Large intestine (tissue), 12 donors: Measurements from ENCODE around the gene ACSF2. TPM values are rescaled to one million over a fixed set of nuclear protein-coding genes. Genes with fewer than 3 reads are reported as not detected.
A peak's percentile ranks its signal among the peaks of the same experiment; 100 is the strongest.

Experiments used
- DNase-seq, 2 donors: peaks; one replicate each; pipeline versions ENCODE4 v3.0.0 to v3.0.0-alpha.2; 2013
- H3K27ac ChIP-seq: one replicate; pipeline ENCODE4 v1.5.1; 2013; ENCODE audit warnings: low read length
- H3K27me3 ChIP-seq: 2 replicates; pipeline ENCODE4 v1.6.1; 2013; ENCODE audit warnings: low read length; ENCODE audit not compliant: control insufficient read depth, insufficient read depth
- H3K36me3 ChIP-seq: 2 replicates; pipeline ENCODE4 v1.6.1; 2013; ENCODE audit warnings: low read length; ENCODE audit not compliant: control insufficient read depth, insufficient read depth
- H3K4me1 ChIP-seq: one replicate; pipeline ENCODE4 v1.6.1; 2013; ENCODE audit warnings: low read length; ENCODE audit not compliant: control insufficient read depth, insufficient read depth
- H3K4me3 ChIP-seq: one replicate; pipeline ENCODE4 v1.5.1; 2013; ENCODE audit warnings: low read length
- H3K9me3 ChIP-seq: one replicate; pipeline ENCODE4 v1.6.1; 2013; ENCODE audit warnings: mild to moderate bottlenecking, low read depth, low read length, moderate library complexity; ENCODE audit not compliant: control insufficient read depth
- WGBS: methylation state at CpG from one replicate; pipeline ENCODE4 v1.1.5; 2013; ENCODE audit warnings: low lambda C conversion rate; ENCODE audit not compliant: insufficient coverage; 5-methylcytosine and 5-hydroxymethylcytosine counted together
- long read RNA-seq, 11 donors: transcript quantifications; one replicate each; lab custom pipeline, GENCODE V29; 2026
- polyA plus RNA-seq: library from polyadenylated mRNA; unstranded; fragments of 120-200 nt; gene quantifications from one replicate; pipeline ENCODE4 v1.2.1, GENCODE V29; 2013

Gene ACSF2
- polyA plus RNA-seq, result 77.8 TPM
- long read RNA-seq, donor 1, partial matches to known transcripts, result 21 of 21 reads
- long read RNA-seq, donor 1, other reads (novel, unspliced or antisense), result 0 of 21 reads
- long read RNA-seq, donor 2, partial matches to known transcripts, result 24 of 25 reads
- long read RNA-seq, donor 2, other reads (novel, unspliced or antisense), result 0 of 25 reads
- long read RNA-seq, donor 3, result 0 reads
- long read RNA-seq, donor 4, result 0 reads
- long read RNA-seq, donor 5, partial matches to known transcripts, result 20 of 25 reads
- long read RNA-seq, donor 5, other reads (novel, unspliced or antisense), result 0 of 25 reads
- long read RNA-seq, donor 6, partial matches to known transcripts, result 11 of 14 reads
- long read RNA-seq, donor 6, other reads (novel, unspliced or antisense), result 0 of 14 reads
- long read RNA-seq, donor 7, partial matches to known transcripts, result 0 of 1 reads
- long read RNA-seq, donor 7, other reads (novel, unspliced or antisense), result 0 of 1 reads
- long read RNA-seq, donor 8, partial matches to known transcripts, result 37 of 40 reads
- long read RNA-seq, donor 8, other reads (novel, unspliced or antisense), result 0 of 40 reads
- long read RNA-seq, donor 9, partial matches to known transcripts, result 19 of 22 reads
- long read RNA-seq, donor 9, other reads (novel, unspliced or antisense), result 0 of 22 reads
- long read RNA-seq, donor 10, partial matches to known transcripts, result 7 of 9 reads
- long read RNA-seq, donor 10, other reads (novel, unspliced or antisense), result 0 of 9 reads
- long read RNA-seq, donor 11, transcript ACSF2-201 (16 exons, 2,235 nt), result major isoform, 5 of 14 reads
- long read RNA-seq, donor 11, partial matches to known transcripts, result 9 of 14 reads
- long read RNA-seq, donor 11, other reads (novel, unspliced or antisense), result 0 of 14 reads

- DNase-seq, result peak in 1 of 2 donors; percentile 76
Observed at GRCh38 chr17:50425682-50426471, at the start of gene ACSF2. ACSF2 (plus strand) TSS chr17:50426218; CDS start chr17:50426262, 44 bp downstream.

GRCh38 chr17:50379351-50380132, 46.5 kb upstream of the ACSF2 start:
- no CpG with 5 or more reads among the region's 6 CpGs for WGBS
- Histone ChIP-seq H3K9me3 (no peaks in the 10 kb centered on the region), H3K27ac (no peak overlapping the region), H3K27me3 (no peaks in the 10 kb centered on the region), H3K4me1 (no peaks in the 10 kb centered on the region), H3K4me3 (no peak overlapping the region), H3K36me3 (peaks cover 46% of the 10 kb centered on the region)
- DNase-seq, result no peak

More at GRCh38 chr17:50425682-50426471, at the start of gene ACSF2:
- Histone ChIP-seq H3K9me3 (peaks cover 2% of the 10 kb centered on the region), H3K27me3 (no peaks in the 10 kb centered on the region), H3K36me3 (no peaks in the 10 kb centered on the region), H3K4me3 (peak within 1 kb of the TSS; percentile 71), H3K27ac (peak within 1 kb of the TSS; percentile 93), H3K4me1 (peaks cover 52% of the 10 kb centered on the region)
- no CpG with 5 or more reads among the region's 70 CpGs for WGBS

GRCh38 chr17:50380369-50381259, 45.4 kb upstream of the ACSF2 start:
- no CpG with 5 or more reads among the region's 13 CpGs for WGBS
- DNase-seq, result no peak
- no peaks in the 10 kb centered on the region for H3K4me1 ChIP-seq
- peaks cover 56% of the 10 kb centered on the region for H3K36me3 ChIP-seq
- H3K27me3 ChIP-seq, result no peaks in the 10 kb centered on the region
- H3K9me3 ChIP-seq, result no peaks in the 10 kb centered on the region
- no peak overlapping the region for H3K4me3 ChIP-seq
- H3K27ac ChIP-seq, result no peak overlapping the region

- no peaks in the 10 kb centered on the region for H3K9me3 ChIP-seq
- H3K4me1 ChIP-seq, result no peaks in the 10 kb centered on the region
- no peaks in the 10 kb centered on the region for H3K27me3 ChIP-seq
- WGBS, result no CpG with 5 or more reads among the region's 7 CpGs
- no peak overlapping the region for H3K4me3 ChIP-seq
- no peak overlapping the region for H3K27ac ChIP-seq
- DNase-seq, result no peak
- H3K36me3 ChIP-seq, result peaks cover 64% of the 10 kb centered on the region
Observed at GRCh38 chr17:50381260-50381815, 44.7 kb upstream of the ACSF2 start.

- Histone ChIP-seq H3K9me3 (no peaks in the 10 kb centered on the region), H3K27ac (no peak overlapping the region), H3K4me3 (no peak overlapping the region), H3K27me3 (no peaks in the 10 kb centered on the region), H3K36me3 (peaks cover 69% of the 10 kb centered on the region), H3K4me1 (no peaks in the 10 kb centered on the region)
- WGBS, result no CpG with 5 or more reads among the region's 3 CpGs
- no peak for DNase-seq
Observed at GRCh38 chr17:50381920-50382319, 44.1 kb upstream of the ACSF2 start.

GRCh38 chr17:50382931-50383330, 43.1 kb upstream of the ACSF2 start:
- Histone ChIP-seq H3K4me3 (no peak overlapping the region), H3K27me3 (no peaks in the 10 kb centered on the region), H3K36me3 (peaks cover 79% of the 10 kb centered on the region), H3K27ac (no peak overlapping the region), H3K4me1 (no peaks in the 10 kb centered on the region), H3K9me3 (no peaks in the 10 kb centered on the region)
- no CpG with 5 or more reads among the region's 12 CpGs for WGBS
- no peak for DNase-seq

GRCh38 chr17:50386510-50386909, 39.5 kb upstream of the ACSF2 start:
- Histone ChIP-seq H3K36me3 (peaks cover 94% of the 10 kb centered on the region), H3K27me3 (no peaks in the 10 kb centered on the region), H3K27ac (no peak overlapping the region), H3K9me3 (no peaks in the 10 kb centered on the region), H3K4me3 (no peak overlapping the region), H3K4me1 (no peaks in the 10 kb centered on the region)
- WGBS, result no CpG with 5 or more reads among the region's 3 CpGs
- DNase-seq, result no peak

GRCh38 chr17:50388728-50389127, 37.3 kb upstream of the ACSF2 start:
- no peaks in the 10 kb centered on the region for H3K9me3 ChIP-seq
- H3K27me3 ChIP-seq, result no peaks in the 10 kb centered on the region
- no peak overlapping the region for H3K4me3 ChIP-seq
- no CpG with 5 or more reads among the region's 3 CpGs for WGBS
- H3K36me3 ChIP-seq, result peaks cover 95% of the 10 kb centered on the region
- no peak overlapping the region for H3K27ac ChIP-seq
- no peaks in the 10 kb centered on the region for H3K4me1 ChIP-seq
- no peak for DNase-seq

- Histone ChIP-seq H3K4me3 (no peak overlapping the region), H3K36me3 (peaks cover 95% of the 10 kb centered on the region), H3K4me1 (no peaks in the 10 kb centered on the region), H3K27ac (no peak overlapping the region), H3K9me3 (no peaks in the 10 kb centered on the region), H3K27me3 (no peaks in the 10 kb centered on the region)
- 100% methylated on average over 2 of the region's 6 CpGs for WGBS
- no peak for DNase-seq
Observed at GRCh38 chr17:50389534-50389933, 36.5 kb upstream of the ACSF2 start.
